Mammary epithelial cell (primary cell): Measurements from ENCODE around the gene RPL26.

ENCODE experiments used
- CTCF ChIP-seq, 2 donors: IDR thresholded peaks in 1 of 2; conservative IDR thresholded peaks in 1 of 2; 2 replicates each; pipeline ENCODE4 v1.5.1; 2011 to 2012; ENCODE audit warnings: inconsistent platforms in 2 of 2, low read length in 2 of 2, mild to moderate bottlenecking in 2 of 2, control low read depth in 1 of 2, low read depth in 1 of 2; ENCODE audit not compliant: insufficient read depth in 1 of 2; ENCODE audit errors: extremely low read depth in 1 of 2
- EZH2 ChIP-seq: IDR thresholded peaks from 2 replicates; pipeline ENCODE4 v1.6.1; 2012; ENCODE audit warnings: low read length, inconsistent platforms, borderline replicate concordance

GRCh38 chr17:8412089-8412488, 29.1 kb upstream of the RPL26 start:
- TF ChIP-seq CTCF (conservative IDR thresholded peaks at IDR 0.05 in 1 of 2, IDR thresholded peaks at IDR 0.05 in 1 of 2; ENCODE audit: extremely low read depth in 1 of 2, insufficient read depth in 1 of 2, low read depth in 1 of 2, low read length in 2 of 2) (no peak), EZH2 (no peak)
